H9 (cell line): Measurements from ENCODE around the gene TADA2A. TPM values are rescaled to one million over a fixed set of nuclear protein-coding genes. Genes with fewer than 3 reads are reported as not detected.

Source experiments
- DNase-seq: peaks from one replicate; pipeline ENCODE4 v3.0.0-alpha.2; 2017
- H2AFZ ChIP-seq: one replicate; pipeline ENCODE4 v1.6.1; 2013; ENCODE audit warnings: mild to moderate bottlenecking, low read length, control low read depth, moderate library complexity
- H2AK5ac ChIP-seq: 2 replicates; pipeline ENCODE4 v1.6.1; 2013; ENCODE audit warnings: low read length, control low read depth, mixed read lengths; ENCODE audit not compliant: insufficient read length
- H2BK120ac ChIP-seq: one replicate; pipeline ENCODE4 v1.6.1; 2013; ENCODE audit warnings: low read depth, mild to moderate bottlenecking, low read length, control low read depth, inconsistent platforms; ENCODE audit not compliant: poor library complexity, severe bottlenecking
- H2BK12ac ChIP-seq: 2 replicates; pipeline ENCODE4 v1.6.1; 2013; ENCODE audit warnings: low read length, control low read depth, mixed read lengths, low read depth; ENCODE audit not compliant: insufficient read length
- H2BK15ac ChIP-seq: 2 replicates; pipeline ENCODE4 v1.6.1; 2013; ENCODE audit warnings: low read depth, low read length, control low read depth
- H2BK20ac ChIP-seq: one replicate; pipeline ENCODE4 v1.6.1; 2013; ENCODE audit warnings: low read depth, mild to moderate bottlenecking, low read length, control low read depth, inconsistent platforms; ENCODE audit not compliant: poor library complexity, severe bottlenecking
- H2BK5ac ChIP-seq: 2 replicates; pipeline ENCODE4 v1.6.1; 2013; ENCODE audit warnings: low read length, control low read depth, mixed read lengths; ENCODE audit not compliant: insufficient read length
- H3K14ac ChIP-seq: 2 replicates; pipeline ENCODE4 v1.6.1; 2013; ENCODE audit warnings: low read length, control low read depth; ENCODE audit not compliant: insufficient read depth
- H3K18ac ChIP-seq: 2 replicates; pipeline ENCODE4 v1.6.1; 2013; ENCODE audit warnings: low read depth, mild to moderate bottlenecking, mixed read lengths, low read length, control low read depth; ENCODE audit not compliant: insufficient read length
- H3K23ac ChIP-seq: 2 replicates; pipeline ENCODE4 v1.6.1; 2013; ENCODE audit warnings: low read length, control low read depth, mixed read lengths, low read depth; ENCODE audit not compliant: insufficient read length
- H3K23me2 ChIP-seq: 2 replicates; pipeline ENCODE4 v1.6.1; 2013; ENCODE audit warnings: low read depth, mild to moderate bottlenecking, mixed read lengths, low read length, control low read depth; ENCODE audit not compliant: insufficient read length, poor library complexity, severe bottlenecking
- H3K27ac ChIP-seq: 2 replicates; pipeline ENCODE4 v1.5.1; 2013; ENCODE audit warnings: low read length, control low read depth, mixed read lengths, low read depth; ENCODE audit not compliant: insufficient read length
- H3K27me3 ChIP-seq: 2 replicates; pipeline ENCODE4 v1.6.1; 2013; ENCODE audit warnings: low read length, control low read depth, inconsistent platforms; ENCODE audit not compliant: insufficient read depth
- H3K4ac ChIP-seq: 2 replicates; pipeline ENCODE4 v1.6.1; 2013; ENCODE audit warnings: low read depth, mild to moderate bottlenecking, control low read depth, inconsistent platforms, low read length, moderate library complexity
- H3K4me1 ChIP-seq: 2 replicates; pipeline ENCODE4 v1.6.1; 2013; ENCODE audit warnings: low read length, control low read depth, inconsistent platforms; ENCODE audit not compliant: insufficient read depth
- H3K4me2 ChIP-seq: 2 replicates; pipeline ENCODE4 v1.6.1; 2013; ENCODE audit warnings: low read length, control low read depth, mixed read lengths; ENCODE audit not compliant: insufficient read length, insufficient read depth
- H3K56ac ChIP-seq: 2 replicates; pipeline ENCODE4 v1.6.1; 2013; ENCODE audit warnings: low read depth, mild to moderate bottlenecking, mixed read lengths, low read length, control low read depth; ENCODE audit not compliant: insufficient read length
- H3K79me1 ChIP-seq: 2 replicates; pipeline ENCODE4 v1.6.1; 2013; ENCODE audit warnings: low read depth, mild to moderate bottlenecking, moderate library complexity, low read length, control low read depth, inconsistent platforms; ENCODE audit not compliant: insufficient read depth, poor library complexity, severe bottlenecking
- H3K79me2 ChIP-seq: 2 replicates; pipeline ENCODE4 v1.6.1; 2013; ENCODE audit warnings: low read length, control low read depth, inconsistent platforms; ENCODE audit not compliant: insufficient read depth
- H3K9ac ChIP-seq: 2 replicates; pipeline ENCODE4 v1.6.1; 2013; ENCODE audit warnings: low read length, control low read depth, mixed read lengths; ENCODE audit not compliant: insufficient read length; ENCODE audit errors: extremely low read depth
- H3K9me3 ChIP-seq: one replicate; pipeline ENCODE4 v1.6.1; 2013; ENCODE audit warnings: low read depth, low read length, inconsistent platforms; ENCODE audit not compliant: control insufficient read depth
- H3T11ph ChIP-seq: one replicate; pipeline ENCODE4 v1.6.1; 2013; ENCODE audit warnings: mild to moderate bottlenecking, low read length, control low read depth, inconsistent platforms
- H4K20me1 ChIP-seq: one replicate; pipeline ENCODE4 v1.6.1; 2013; ENCODE audit not compliant: control insufficient read depth, insufficient read length, insufficient read depth
- H4K5ac ChIP-seq: 2 replicates; pipeline ENCODE4 v1.6.1; 2013; ENCODE audit warnings: low read depth, mild to moderate bottlenecking, mixed read lengths, low read length, control low read depth; ENCODE audit not compliant: insufficient read length
- H4K8ac ChIP-seq: replicated peaks from 2 replicates; pipeline ENCODE4 v1.6.1; 2013; ENCODE audit warnings: low read length, control low read depth, mixed read lengths, low read depth; ENCODE audit not compliant: insufficient read length
- H4K91ac ChIP-seq: 2 replicates; pipeline ENCODE4 v1.6.1; 2013; ENCODE audit warnings: low read depth, mild to moderate bottlenecking, moderate library complexity, mixed read lengths, low read length, control low read depth; ENCODE audit not compliant: insufficient read length
- H3K27ac Mint-ChIP-seq, 3 experiments: 2 replicates in 2 of 3; 3 replicates in 1 of 3; pipeline ENCODE4 v1.8.0; 2020 to 2021; ENCODE audit warnings: mixed read lengths in 3 of 3, mild to moderate bottlenecking in 1 of 3, moderate library complexity in 1 of 3
- H3K27me3 Mint-ChIP-seq: 2 replicates; pipeline ENCODE4 v1.8.0; 2021; ENCODE audit warnings: low read depth, mild to moderate bottlenecking, moderate library complexity, mixed read lengths
- H3K36me3 Mint-ChIP-seq, 3 experiments: 2 replicates in 2 of 3; 3 replicates in 1 of 3; pipeline ENCODE4 v1.8.0; 2020 to 2021; ENCODE audit warnings: low read depth in 3 of 3, mixed read lengths in 3 of 3; ENCODE audit not compliant: insufficient read depth in 1 of 3
- H3K4me1 Mint-ChIP-seq, 2 experiments: 2 replicates each; pipeline ENCODE4 v1.8.0; 2020; ENCODE audit warnings: mixed read lengths in 2 of 2
- H3K4me3 Mint-ChIP-seq, 2 experiments: 2 replicates in 1 of 2; 3 replicates in 1 of 2; pipeline ENCODE4 v1.8.0; 2020 to 2021; ENCODE audit warnings: mild to moderate bottlenecking in 2 of 2, mixed read lengths in 2 of 2, moderate library complexity in 1 of 2
- H3K9me3 Mint-ChIP-seq, 2 experiments: 2 replicates in 1 of 2; 3 replicates in 1 of 2; pipeline ENCODE4 v1.8.0; 2020; ENCODE audit warnings: mild to moderate bottlenecking in 2 of 2, mixed read lengths in 2 of 2, moderate library complexity in 1 of 2
- CTCF ChIP-seq: fragments of 200-600 bp; sonication (generic); conservative IDR thresholded peaks from 3 replicates; pipeline ENCODE4 v1.8.0; 2021; ENCODE audit warnings: antibody characterized with exemption, mild to moderate bottlenecking
- total RNA-seq: library from RNA; stranded (reverse); gene quantifications from 2 replicates; pipeline ENCODE4 v1.2.1, GENCODE V29; 2021

Gene TADA2A
- total RNA-seq, 1 experiment from 2014 or later, result 20.9 TPM

- no peak overlapping the region for H3K18ac ChIP-seq
- Mint-ChIP-seq H3K27me3 (no peaks in the 10 kb centered on the region), H3K9me3 (no peaks in the 10 kb centered on the region), H3K4me3 (no peak overlapping the region), H3K27ac (no peak overlapping the region), H3K36me3 (peaks cover 0 to 2% (median 2%) of the 10 kb centered on the region in 3 experiments; a peak in 1 of 7 replicates), H3K4me1 (peaks cover 21 to 24% of the 10 kb centered on the region in 2 experiments)
- H3K79me1 ChIP-seq, result no peaks in the 10 kb centered on the region
- H3K27me3 ChIP-seq, result no peaks in the 10 kb centered on the region
- H3K4ac ChIP-seq, result no peak overlapping the region
- no peak overlapping the region for H2AK5ac ChIP-seq
- H3K4me2 ChIP-seq, result no peak overlapping the region
- TF ChIP-seq CTCF, result no peak
- H3K14ac ChIP-seq, result no peak overlapping the region
- H3T11ph ChIP-seq, result no peak overlapping the region
- no peak overlapping the region for H3K23ac ChIP-seq
- H3K27ac ChIP-seq, result no peak overlapping the region
- no peak overlapping the region for H2BK12ac ChIP-seq
- no peak overlapping the region for H2AFZ ChIP-seq
- H4K5ac ChIP-seq, result no peak overlapping the region
- peaks cover 2% of the 10 kb centered on the region for H4K20me1 ChIP-seq
- H3K23me2 ChIP-seq, result no peaks in the 10 kb centered on the region
- H3K56ac ChIP-seq, result no peak overlapping the region
- H3K9me3 ChIP-seq, result no peaks in the 10 kb centered on the region
- peaks cover under 1% of the 10 kb centered on the region; the same call in 1 of the 2 replicates for H3K4me1 ChIP-seq
- no peak overlapping the region for H4K91ac ChIP-seq
- peaks cover 3% of the 10 kb centered on the region; the same call in 1 of the 2 replicates for H3K79me2 ChIP-seq
- no peak overlapping the region for H3K9ac ChIP-seq
- H2BK20ac ChIP-seq, result no peak overlapping the region
- H2BK15ac ChIP-seq, result no peak overlapping the region
- no peak for DNase-seq
- no peak overlapping the region for H4K8ac ChIP-seq
- no peak overlapping the region for H2BK5ac ChIP-seq
- no peak overlapping the region for H2BK120ac ChIP-seq
Measured at GRCh38 chr17:37500378-37500777, 93.7 kb downstream of the TADA2A start.
